Chondrocyte (in vitro differentiated cells): ENCODE data around the gene CFP. TPM values are rescaled to one million over a fixed set of nuclear protein-coding genes. Genes with fewer than 3 reads are reported as not detected.
"Not testable (repeated sequence)": the region's sequence is repeated elsewhere in the genome, so short reads cannot be mapped to it uniquely, and the experiment has no call there.

ENCODE experiments used
- DNase-seq: peaks from one replicate; pipeline ENCODE4 v3.0.0; 2021; ENCODE audit warnings: mixed read lengths, low spot score
- H3K27ac Mint-ChIP-seq: one replicate; pipeline ENCODE4 v1.8.0; 2021; ENCODE audit warnings: mild to moderate bottlenecking, moderate library complexity, mixed read lengths; ENCODE audit not compliant: unreplicated experiment
- H3K27me3 Mint-ChIP-seq: 2 replicates; pipeline ENCODE4 v1.8.0; 2021; ENCODE audit warnings: low read depth, mixed read lengths
- H3K36me3 Mint-ChIP-seq: 2 replicates; pipeline ENCODE4 v1.8.0; 2021; ENCODE audit warnings: low read depth, mixed read lengths
- H3K4me1 Mint-ChIP-seq: 2 replicates; pipeline ENCODE4 v1.8.0; 2021; ENCODE audit warnings: low read depth, mild to moderate bottlenecking, mixed read lengths
- H3K4me3 Mint-ChIP-seq: one replicate; pipeline ENCODE4 v1.8.0; 2021; ENCODE audit warnings: mild to moderate bottlenecking, moderate library complexity, mixed read lengths; ENCODE audit not compliant: unreplicated experiment
- H3K9me3 Mint-ChIP-seq: 2 replicates; pipeline ENCODE4 v1.8.0; 2021; ENCODE audit warnings: low read depth, mixed read lengths
- total RNA-seq: library from RNA; stranded (reverse); gene quantifications from 3 replicates; pipeline ENCODE4 v1.2.1, GENCODE V29; 2021
- TF ChIP-seq, protein P1 (sequence below): fragments of 200-600 bp; sonication (generic); IDR thresholded peaks from 2 replicates; pipeline ENCODE4 v1.5.0; 2021; ENCODE audit warnings: antibody characterized with exemption, mild to moderate bottlenecking, moderate library complexity

Gene CFP
- total RNA-seq, 1 donor from 2014 or later: 0.87 TPM

DNA sequence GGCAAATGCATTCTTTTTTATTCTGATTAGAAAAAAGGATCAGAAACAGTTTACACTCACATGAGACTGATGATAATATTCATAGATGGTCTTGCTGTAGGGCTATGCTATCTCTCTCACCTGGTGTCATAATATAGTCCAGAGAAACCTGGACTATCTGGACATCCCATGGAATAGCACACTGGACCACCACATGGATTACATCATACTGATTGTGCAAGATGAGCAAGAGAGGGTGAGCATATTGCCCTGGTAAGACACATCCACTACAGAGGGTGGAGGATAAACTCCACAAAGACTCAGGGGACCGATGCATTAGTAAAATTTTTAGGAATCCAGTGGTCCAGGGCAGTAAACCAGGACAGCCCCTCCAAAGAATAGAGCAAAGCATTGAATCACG, 18.2 kb downstream of the CFP start:
- Mint-ChIP-seq H3K4me1 (peaks cover 3% of the 10 kb centered on the region), H3K27me3 (no peaks in the 10 kb centered on the region), H3K4me3 (no peak overlapping the region), H3K27ac (no peak overlapping the region), H3K9me3 (peaks cover 12% of the 10 kb centered on the region), H3K36me3 (no peaks in the 10 kb centered on the region)
- no peak for DNase-seq
- TF ChIP-seq, protein P1, sequence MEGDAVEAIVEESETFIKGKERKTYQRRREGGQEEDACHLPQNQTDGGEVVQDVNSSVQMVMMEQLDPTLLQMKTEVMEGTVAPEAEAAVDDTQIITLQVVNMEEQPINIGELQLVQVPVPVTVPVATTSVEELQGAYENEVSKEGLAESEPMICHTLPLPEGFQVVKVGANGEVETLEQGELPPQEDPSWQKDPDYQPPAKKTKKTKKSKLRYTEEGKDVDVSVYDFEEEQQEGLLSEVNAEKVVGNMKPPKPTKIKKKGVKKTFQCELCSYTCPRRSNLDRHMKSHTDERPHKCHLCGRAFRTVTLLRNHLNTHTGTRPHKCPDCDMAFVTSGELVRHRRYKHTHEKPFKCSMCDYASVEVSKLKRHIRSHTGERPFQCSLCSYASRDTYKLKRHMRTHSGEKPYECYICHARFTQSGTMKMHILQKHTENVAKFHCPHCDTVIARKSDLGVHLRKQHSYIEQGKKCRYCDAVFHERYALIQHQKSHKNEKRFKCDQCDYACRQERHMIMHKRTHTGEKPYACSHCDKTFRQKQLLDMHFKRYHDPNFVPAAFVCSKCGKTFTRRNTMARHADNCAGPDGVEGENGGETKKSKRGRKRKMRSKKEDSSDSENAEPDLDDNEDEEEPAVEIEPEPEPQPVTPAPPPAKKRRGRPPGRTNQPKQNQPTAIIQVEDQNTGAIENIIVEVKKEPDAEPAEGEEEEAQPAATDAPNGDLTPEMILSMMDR: no peak

DNA sequence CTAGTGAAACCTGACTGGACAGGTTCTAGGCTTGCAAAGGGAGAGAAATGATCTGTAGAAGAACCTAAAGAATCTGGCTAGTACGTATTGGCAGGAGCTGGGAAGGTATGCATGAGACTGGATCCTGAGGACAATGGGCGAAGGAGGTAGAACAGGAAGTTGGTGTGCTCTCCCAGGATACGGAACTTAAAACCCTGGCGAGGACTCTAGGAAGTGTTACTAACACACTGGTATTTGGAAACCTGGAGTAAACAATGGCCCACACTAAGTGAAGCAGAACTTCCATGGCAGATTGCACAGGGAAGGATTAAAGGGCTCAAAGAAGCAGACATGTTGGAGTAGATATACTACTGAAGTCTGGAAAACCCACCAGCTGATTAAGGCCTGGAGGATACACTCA, 19.2 kb downstream of the CFP start:
- Mint-ChIP-seq H3K4me1 (peaks cover 3% of the 10 kb centered on the region), H3K27ac (no peak overlapping the region), H3K4me3 (no peak overlapping the region), H3K36me3 (no peaks in the 10 kb centered on the region), H3K27me3 (no peaks in the 10 kb centered on the region), H3K9me3 (peaks cover 12% of the 10 kb centered on the region)
- TF ChIP-seq, protein P1: no peak
- no peak for DNase-seq

DNA sequence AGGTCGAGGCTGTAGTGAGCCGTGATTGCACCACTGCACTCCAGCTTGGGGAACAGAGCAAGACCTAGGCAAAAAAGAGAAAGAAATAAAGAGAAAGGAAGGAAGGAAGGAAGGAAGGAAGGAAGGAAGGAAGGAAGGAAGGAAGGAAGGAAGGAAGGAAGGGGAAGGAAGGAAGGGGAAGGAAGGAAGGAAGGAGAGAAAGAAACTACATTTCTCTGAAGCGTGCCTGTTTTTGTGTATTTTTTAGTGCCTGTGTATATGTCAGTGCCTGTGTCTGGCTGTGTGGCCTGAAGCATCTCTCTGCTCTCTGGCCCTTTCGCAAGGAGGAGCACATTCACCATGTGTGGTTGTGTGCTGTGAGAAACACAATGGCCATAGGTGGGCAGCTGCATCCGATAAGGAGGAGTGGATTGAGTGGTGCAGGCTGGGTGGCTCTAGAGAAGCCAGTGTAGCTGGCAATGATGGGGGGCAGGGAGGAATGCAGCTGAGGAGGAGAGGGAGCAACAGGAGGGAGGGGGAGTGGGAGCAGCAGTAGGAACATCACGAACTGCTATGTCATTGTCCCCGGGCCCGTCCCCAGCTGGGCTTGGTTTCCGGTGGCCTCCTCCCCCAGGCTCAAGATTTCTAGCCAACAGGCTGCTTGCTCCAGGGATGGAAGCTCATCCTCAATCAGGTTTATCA, 21.5 kb downstream of the CFP start:
- Mint-ChIP-seq H3K36me3 (no peaks in the 10 kb centered on the region), H3K27ac (no peak overlapping the region), H3K4me1 (peaks cover 3% of the 10 kb centered on the region), H3K27me3 (no peaks in the 10 kb centered on the region), H3K4me3 (no peak overlapping the region), H3K9me3 (peaks cover 9% of the 10 kb centered on the region)
- DNase-seq: no peak
- TF ChIP-seq, protein P1: no peak

DNA sequence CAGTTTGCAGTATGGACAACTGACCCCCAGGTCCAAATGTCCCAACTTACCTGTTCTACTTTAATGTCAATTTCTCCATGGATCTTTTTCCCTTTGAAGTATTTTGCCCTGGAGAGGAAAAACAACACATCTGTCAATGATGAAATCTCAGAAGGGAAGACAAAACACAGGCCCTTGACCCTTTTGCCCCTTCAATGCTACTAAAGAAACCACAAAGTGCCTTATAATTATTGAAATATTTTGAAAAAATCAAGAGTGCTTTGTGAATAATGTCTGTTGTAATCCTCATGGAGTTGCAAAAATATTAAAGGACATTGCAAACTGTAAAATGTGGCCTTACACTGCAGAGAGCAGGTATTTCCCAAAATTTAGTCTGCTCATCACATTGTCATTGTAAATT, 22.6 kb downstream of the CFP start:
- no peak for DNase-seq
- Mint-ChIP-seq H3K27ac (no peak overlapping the region), H3K9me3 (peaks cover 5% of the 10 kb centered on the region), H3K4me1 (peaks cover 3% of the 10 kb centered on the region), H3K27me3 (no peaks in the 10 kb centered on the region), H3K36me3 (no peaks in the 10 kb centered on the region), H3K4me3 (no peak overlapping the region)
- TF ChIP-seq, protein P1: no peak

DNA sequence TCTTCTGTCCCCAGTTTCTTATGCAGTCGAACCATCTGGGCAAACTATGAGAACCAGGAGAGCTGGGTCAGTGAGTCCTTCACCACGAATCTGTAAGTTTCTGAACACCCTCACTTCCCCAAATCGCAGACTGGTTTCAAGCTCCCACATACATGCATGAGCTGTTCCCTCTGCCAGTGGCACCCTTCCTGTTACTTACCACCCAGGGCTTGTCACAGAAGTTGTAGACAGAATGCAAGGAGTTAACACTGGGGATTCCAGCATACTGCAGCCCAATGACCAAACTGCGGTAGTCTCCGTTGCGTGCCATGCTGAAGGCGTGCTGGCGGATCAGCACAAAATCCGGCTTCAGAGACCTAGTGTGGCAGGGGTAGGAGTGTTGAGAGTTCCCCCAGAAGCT, 24.7 kb downstream of the CFP start:
- H3K27ac Mint-ChIP-seq: no peak overlapping the region
- DNase-seq: no peak
- H3K27me3 Mint-ChIP-seq: no peaks in the 10 kb centered on the region
- TF ChIP-seq, protein P1: no peak
- H3K4me1 Mint-ChIP-seq: peaks cover 3% of the 10 kb centered on the region
- no peak overlapping the region for H3K4me3 Mint-ChIP-seq
- peaks cover 11% of the 10 kb centered on the region for H3K9me3 Mint-ChIP-seq
- peaks cover 4% of the 10 kb centered on the region for H3K36me3 Mint-ChIP-seq

DNA sequence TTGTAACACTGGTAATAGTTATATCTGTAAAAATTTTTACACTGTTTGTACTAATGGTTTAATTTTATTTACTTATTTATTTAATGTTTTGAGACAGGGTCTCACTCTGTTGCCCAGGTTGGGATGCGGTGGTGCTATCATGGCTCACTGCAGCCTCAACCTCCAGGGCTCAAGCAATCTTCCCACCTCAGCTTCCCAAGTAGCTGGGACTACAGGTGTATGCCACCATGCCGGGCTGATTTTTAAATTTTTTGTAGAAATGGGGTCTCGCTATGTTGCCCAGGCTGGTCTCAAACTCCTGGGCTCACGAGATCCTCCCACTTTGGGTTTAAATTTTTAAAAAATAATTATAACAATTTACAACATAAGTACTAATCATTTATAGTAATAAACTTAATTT, 26.6 kb downstream of the CFP start:
- DNase-seq, H3K27ac Mint-ChIP-seq, H3K36me3 Mint-ChIP-seq, H3K4me3 Mint-ChIP-seq, H3K27me3 Mint-ChIP-seq, H3K4me1 Mint-ChIP-seq: not testable (repeated sequence)
- peaks cover 17% of the 10 kb centered on the region for H3K9me3 Mint-ChIP-seq
